Stomach (tissue), 4 donors: Measurements from ENCODE around the gene ARID2.

Experiments used
- CTCF ChIP-seq, 7 experiments: fragments of 450-650 bp in 4 of 7; fragments of 200-600 bp in 3 of 7; sonication (generic) in 3 of 7; IDR thresholded peaks; one replicate each; pipeline ENCODE4 v1.5.1; 2016 to 2019; ENCODE audit warnings: antibody characterized with exemption in 7 of 7, control low read depth in 2 of 7, mild to moderate bottlenecking in 1 of 7
- EP300 ChIP-seq: sonication (generic); formaldehyde crosslinking; IDR thresholded peaks from one replicate; pipeline ENCODE4 v1.6.1; 2017; ENCODE audit warnings: antibody characterized with exemption
- POLR2A ChIP-seq, 4 donors: fragments of 450-650 bp; IDR thresholded peaks; one replicate each; pipeline ENCODE4 v1.6.1; 2016; ENCODE audit warnings: antibody characterized with exemption in 4 of 4, control low read depth in 2 of 4, mild to moderate bottlenecking in 1 of 4, moderate library complexity in 1 of 4

- TF ChIP-seq CTCF (IDR thresholded peaks at IDR 0.05) (no peak), EP300 (no peak), POLR2A (IDR thresholded peaks at IDR 0.05) (no peak)
Measured at GRCh38 chr12:45853550-45853949, 124.0 kb downstream of the ARID2 start.
